Transverse colon (tissue), 4 donors: ENCODE results near the gene EFCAB8.

Experiments used
- EP300 ChIP-seq: sonication (generic); formaldehyde crosslinking; IDR thresholded peaks from one replicate; pipeline ENCODE4 v1.6.1; 2017; ENCODE audit warnings: antibody characterized with exemption, low read depth
- POLR2AphosphoS5 ChIP-seq, 3 donors: sonication (generic); formaldehyde crosslinking; IDR thresholded peaks; one replicate each; pipeline ENCODE4 v1.6.1; 2016; ENCODE audit warnings: antibody characterized with exemption in 3 of 3
- TF ChIP-seq, protein P1 (sequence below), 5 experiments: fragments of 200-600 bp in 3 of 5; fragments of 450-650 bp in 2 of 5; sonication (generic) in 3 of 5; IDR thresholded peaks; 1 replicate in 2 of 5; 2 replicates in 3 of 5; pipeline ENCODE4 v1.5.1; 2016 to 2017; ENCODE audit warnings: antibody characterized with exemption in 5 of 5, inconsistent platforms in 3 of 5, mild to moderate bottlenecking in 2 of 5, moderate library complexity in 1 of 5

- TF ChIP-seq, protein P1, sequence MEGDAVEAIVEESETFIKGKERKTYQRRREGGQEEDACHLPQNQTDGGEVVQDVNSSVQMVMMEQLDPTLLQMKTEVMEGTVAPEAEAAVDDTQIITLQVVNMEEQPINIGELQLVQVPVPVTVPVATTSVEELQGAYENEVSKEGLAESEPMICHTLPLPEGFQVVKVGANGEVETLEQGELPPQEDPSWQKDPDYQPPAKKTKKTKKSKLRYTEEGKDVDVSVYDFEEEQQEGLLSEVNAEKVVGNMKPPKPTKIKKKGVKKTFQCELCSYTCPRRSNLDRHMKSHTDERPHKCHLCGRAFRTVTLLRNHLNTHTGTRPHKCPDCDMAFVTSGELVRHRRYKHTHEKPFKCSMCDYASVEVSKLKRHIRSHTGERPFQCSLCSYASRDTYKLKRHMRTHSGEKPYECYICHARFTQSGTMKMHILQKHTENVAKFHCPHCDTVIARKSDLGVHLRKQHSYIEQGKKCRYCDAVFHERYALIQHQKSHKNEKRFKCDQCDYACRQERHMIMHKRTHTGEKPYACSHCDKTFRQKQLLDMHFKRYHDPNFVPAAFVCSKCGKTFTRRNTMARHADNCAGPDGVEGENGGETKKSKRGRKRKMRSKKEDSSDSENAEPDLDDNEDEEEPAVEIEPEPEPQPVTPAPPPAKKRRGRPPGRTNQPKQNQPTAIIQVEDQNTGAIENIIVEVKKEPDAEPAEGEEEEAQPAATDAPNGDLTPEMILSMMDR (IDR thresholded peaks at IDR 0.05) = no peak
- TF ChIP-seq EP300 = no peak
- TF ChIP-seq POLR2AphosphoS5 (IDR thresholded peaks at IDR 0.05) = no peak
Observed at GRCh38 chr20:32839227-32839981, 19.3 kb upstream of the EFCAB8 start.
